Urinary bladder (tissue), 4 donors: Measurements from ENCODE around the gene EIF5AL1. TPM values are rescaled to one million over a fixed set of nuclear protein-coding genes. Genes with fewer than 3 reads are reported as not detected.
"Not testable (repeated sequence)": the region's sequence is repeated elsewhere in the genome, so short reads cannot be mapped to it uniquely, and the experiment has no call there.

ENCODE experiments used
- DNase-seq: peaks from one replicate; pipeline ENCODE4 v3.0.0-alpha.2; 2015; ENCODE audit errors: extremely low spot score
- H3K27ac ChIP-seq: one replicate; pipeline ENCODE4 v1.5.1; 2013; ENCODE audit warnings: low read depth, mild to moderate bottlenecking, moderate library complexity
- H3K36me3 ChIP-seq: one replicate; pipeline ENCODE4 v1.6.1; 2013; ENCODE audit warnings: mild to moderate bottlenecking, moderate library complexity; ENCODE audit not compliant: insufficient read depth
- H3K4me1 ChIP-seq: one replicate; pipeline ENCODE4 v1.6.1; 2013; ENCODE audit warnings: mild to moderate bottlenecking, moderate library complexity; ENCODE audit not compliant: insufficient read depth
- H3K4me3 ChIP-seq: one replicate; pipeline ENCODE4 v1.5.1; 2013; ENCODE audit warnings: low read depth, low read length
- WGBS: extraction: QIAGEN DNeasy Blood & Tissue Kit; methylation state at CpG from one replicate; pipeline ENCODE4 v1.1.7; 2013; 5-methylcytosine and 5-hydroxymethylcytosine counted together
- polyA plus RNA-seq: library from polyadenylated mRNA; stranded (reverse); fragments of 200-250 nt; gene quantifications from one replicate; pipeline ENCODE4 v1.2.3, GENCODE V29; 2013
- total RNA-seq: library from RNA; depleted of rRNA; stranded (reverse); fragments of >200 nt; gene quantifications from one replicate; pipeline ENCODE4 v1.2.3, GENCODE V29; 2014
- donor health status: healthy with polysubstance abuse.
- donor health status: healthy.

EIF5AL1 gene
- total and polyA plus RNA-seq, 2 donors = 0.11 to 0.85 TPM

DNA sequence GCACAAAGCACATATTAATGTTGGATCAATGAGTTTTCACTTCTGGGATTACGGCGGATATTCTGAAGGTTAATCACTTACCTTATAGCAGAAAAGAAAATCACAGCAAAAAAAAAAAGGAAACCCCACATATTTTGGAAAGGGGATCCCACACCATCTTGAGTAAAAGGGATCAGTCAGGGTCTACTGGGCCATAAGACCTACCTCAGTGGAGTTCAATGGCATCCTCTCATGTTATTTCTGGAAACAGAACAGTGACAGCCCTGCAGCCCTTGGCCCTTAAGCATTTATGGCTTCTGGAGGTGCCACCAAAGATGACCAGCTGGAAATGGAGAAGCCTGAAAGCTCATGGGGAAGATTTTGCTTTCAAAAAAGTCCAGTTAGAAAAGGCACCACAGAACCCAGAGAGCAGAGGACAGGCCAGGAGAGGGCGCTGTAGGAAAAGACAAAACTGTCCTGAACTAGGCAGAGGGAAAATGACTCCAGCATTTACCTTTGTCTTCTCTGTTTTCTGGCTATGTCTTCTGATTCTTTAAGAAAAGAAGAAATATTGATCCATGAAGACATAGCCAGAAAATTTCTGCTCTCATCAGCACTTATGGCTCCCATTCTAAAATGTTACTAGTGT lies 2.9 kb upstream of the EIF5AL1 start:
- not testable (repeated sequence) for H3K27ac ChIP-seq, H3K4me1 ChIP-seq, H3K36me3 ChIP-seq, H3K4me3 ChIP-seq, DNase-seq
- WGBS = 97% methylated on average over 2 of the region's 3 CpGs

DNA sequence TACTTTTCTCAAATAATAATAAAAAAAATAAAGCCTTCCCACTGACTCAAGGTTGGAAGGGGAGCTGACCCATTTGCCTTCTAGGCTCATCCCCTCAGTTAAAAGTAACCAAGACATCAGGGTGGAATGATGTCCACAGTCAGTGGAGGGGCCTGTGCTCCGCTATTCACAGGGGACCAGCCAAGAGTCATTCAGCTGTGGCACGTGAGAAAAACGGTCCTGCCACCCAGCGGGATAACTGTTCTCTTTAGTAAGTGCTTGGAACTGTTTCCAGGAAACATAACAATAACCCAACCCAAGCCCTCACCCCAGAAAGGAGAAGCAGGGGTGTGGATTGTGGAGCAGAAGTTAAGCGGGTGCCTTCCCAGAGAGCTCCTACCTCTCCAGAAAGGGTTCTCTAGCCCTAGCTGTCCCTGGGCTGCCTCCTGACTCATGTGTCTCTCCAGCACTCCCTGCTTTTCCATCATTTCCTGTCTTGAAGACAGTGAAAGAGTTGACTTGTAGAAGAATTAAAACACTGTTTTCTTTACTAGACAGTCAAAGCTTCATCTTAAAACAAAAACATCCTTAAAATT lies 2.3 kb upstream of the EIF5AL1 start:
- not testable (repeated sequence) for DNase-seq, H3K4me1 ChIP-seq, H3K27ac ChIP-seq, H3K36me3 ChIP-seq, H3K4me3 ChIP-seq
- 56% methylated on average over 4 of the region's 5 CpGs for WGBS

DNA sequence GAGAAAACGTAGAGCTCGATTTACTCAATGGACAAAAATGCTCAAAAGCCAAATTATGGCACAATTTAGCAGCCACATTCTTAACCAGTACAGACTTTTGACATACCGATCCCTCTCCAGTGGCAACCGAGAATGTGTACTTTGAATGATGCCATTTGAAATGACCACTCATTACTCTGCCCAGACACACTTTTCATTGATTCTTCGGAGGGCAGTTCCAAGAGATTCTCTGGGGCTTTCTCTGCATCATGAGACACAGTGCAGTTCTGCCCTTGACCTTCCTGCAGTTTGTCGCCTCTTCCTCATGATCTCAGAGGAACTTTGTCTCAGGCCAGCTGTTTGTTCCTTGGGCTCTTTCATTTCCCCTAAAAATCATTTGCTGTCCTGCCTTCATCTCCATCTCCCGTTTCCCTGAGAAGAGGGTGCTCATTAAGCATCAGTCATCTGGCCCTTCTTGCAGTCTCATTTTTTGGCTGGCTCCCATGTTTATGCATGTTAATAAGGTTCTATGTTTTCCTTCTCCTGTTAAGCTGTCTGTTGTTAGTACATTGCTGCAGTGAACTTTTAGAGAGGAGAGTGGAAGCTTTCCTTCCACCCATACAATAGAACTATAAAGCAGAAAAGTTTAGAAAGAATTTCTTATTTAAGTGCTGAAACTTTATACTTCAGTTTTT lies 4.3 kb downstream of the EIF5AL1 start:
- 54% methylated on average over 5 of the region's 7 CpGs for WGBS
- not testable (repeated sequence) for H3K4me3 ChIP-seq, DNase-seq, H3K4me1 ChIP-seq, H3K27ac ChIP-seq, H3K36me3 ChIP-seq

DNA sequence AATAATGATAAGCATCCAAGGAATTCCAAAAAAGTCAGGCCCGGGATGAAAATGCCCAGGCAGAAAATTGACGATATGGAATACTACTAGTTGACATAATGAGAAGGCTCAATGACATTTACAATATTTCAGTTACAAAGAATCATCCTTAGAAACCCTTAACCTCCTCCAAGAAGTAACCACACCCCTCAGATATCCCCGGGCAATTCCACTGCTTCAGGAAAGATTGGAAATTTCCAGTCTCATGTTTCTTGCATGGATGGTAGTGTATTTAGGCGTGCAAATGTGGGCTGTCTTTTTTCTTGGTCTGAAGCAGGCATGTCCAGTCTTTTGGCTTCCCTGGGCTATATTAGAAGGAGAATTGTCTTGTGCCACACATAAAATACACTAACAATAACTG lies 5.2 kb downstream of the EIF5AL1 start:
- H3K4me3 ChIP-seq, H3K4me1 ChIP-seq, DNase-seq, H3K27ac ChIP-seq, H3K36me3 ChIP-seq: not testable (repeated sequence)
- 51% methylated on average over 2 of the region's 4 CpGs for WGBS

DNA sequence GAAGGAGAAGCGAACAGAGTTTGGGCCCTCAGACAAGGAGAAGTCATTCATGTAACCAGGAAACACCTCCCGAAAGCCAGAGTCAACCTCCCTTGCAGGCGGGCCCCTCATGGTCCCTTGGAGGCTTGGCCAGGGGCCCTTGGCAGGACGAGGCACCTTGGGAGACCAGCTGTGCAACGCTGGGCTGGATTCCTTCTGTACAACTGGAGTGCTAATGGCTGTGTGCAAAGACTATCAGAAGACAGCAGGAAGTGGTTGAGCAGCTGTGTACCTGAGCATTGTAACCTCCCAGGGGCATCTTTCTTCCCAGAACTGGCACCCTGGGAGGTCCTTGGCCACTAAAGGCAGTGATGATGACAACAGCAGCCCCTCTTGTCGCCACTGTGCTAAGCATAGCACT lies 9.4 kb downstream of the EIF5AL1 start:
- not testable (repeated sequence) for H3K4me3 ChIP-seq, H3K36me3 ChIP-seq, H3K4me1 ChIP-seq, DNase-seq, H3K27ac ChIP-seq
- WGBS = 82% methylated on average over 6 of the region's 6 CpGs

DNA sequence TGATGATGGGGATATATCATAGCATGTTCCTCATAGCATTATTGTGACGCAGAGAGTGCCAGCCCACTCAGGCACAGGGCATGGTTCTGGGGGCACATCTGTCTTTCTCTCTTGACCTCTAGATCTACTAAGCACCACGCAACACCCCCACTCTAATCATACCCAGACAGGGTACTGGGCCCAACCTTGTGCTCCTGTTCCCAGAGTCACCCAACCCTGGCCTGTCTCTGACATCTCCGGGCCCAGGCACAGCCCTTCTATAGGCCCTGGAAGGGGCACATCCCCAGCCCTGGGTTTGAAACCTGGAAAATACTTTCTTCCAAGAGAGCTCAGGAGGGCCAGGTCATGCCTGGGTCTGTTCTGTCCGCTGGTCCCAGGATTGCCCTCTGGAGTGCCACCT lies 10.1 kb downstream of the EIF5AL1 start:
- 98% methylated on average over 3 of the region's 4 CpGs for WGBS
- not testable (repeated sequence) for H3K27ac ChIP-seq, DNase-seq, H3K4me3 ChIP-seq, H3K4me1 ChIP-seq, H3K36me3 ChIP-seq

DNA sequence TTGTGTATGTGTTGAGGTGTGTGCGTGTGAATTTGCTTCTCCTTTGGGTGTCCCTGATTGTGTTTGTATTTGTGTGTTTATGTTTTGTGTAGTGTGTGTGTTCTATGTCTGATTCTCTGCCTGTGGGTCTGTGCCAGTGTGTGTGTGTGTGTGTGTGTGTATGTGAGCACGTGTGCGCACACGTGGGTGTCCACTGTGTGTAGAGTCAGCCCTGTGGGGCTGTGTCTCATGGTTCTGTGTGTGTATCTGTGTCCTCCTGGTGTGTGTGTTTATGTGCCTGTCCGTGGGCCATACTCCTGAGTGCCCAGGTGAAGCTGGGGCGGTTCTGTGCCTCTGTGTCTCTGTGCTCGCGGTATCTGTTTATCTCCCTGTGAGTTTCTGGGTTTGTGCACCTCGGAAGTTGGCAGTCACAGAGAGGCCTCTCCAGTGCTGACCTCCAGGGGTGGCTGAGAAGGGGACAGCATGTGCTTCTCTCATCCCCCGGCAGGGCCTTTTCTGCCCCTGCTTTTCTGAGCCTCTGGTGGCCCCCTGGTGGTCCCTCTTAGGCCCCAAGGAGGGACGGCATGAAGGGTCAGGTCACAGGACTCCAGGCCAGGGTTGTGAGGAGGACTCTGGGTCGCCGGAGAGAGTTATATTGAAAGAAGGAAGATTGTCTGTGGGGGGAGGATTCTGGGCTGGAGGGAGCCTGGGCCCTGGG lies 11.0 kb downstream of the EIF5AL1 start:
- 86% methylated on average over 10 of the region's 13 CpGs for WGBS

DNA sequence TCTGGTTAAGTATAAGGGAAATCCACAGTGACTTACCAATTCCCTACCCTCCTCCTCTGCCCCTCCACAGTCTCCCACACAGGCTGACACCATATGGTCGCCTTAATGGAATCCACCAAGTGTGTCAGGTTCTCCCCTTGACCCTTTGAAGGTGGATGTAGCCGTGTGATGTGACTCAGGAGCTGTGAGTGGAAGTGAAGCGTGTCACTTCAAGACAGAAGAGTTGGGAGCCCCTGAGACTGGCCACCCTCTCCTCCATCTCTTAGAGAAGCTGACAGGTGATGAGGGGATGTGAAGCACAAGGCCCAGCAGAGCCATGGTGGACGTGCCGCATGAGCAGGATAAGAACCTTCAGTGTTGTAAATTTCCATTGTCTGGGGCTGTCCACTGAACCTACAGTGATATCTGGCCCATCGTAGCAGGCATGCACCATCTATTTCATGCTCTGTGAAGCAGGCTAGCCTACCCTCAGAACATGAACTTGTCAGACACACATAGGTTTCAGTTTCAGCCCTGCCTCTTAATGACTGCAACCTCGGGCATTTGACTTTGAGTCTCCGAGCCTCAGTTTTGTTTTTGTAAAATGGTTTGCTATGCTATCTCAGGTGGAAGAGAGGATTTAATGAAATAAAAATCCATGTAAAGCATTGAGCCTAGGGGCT lies 12.8 kb downstream of the EIF5AL1 start:
- 81% methylated on average over 7 of the region's 8 CpGs for WGBS
- not testable (repeated sequence) for H3K4me1 ChIP-seq, DNase-seq, H3K36me3 ChIP-seq, H3K27ac ChIP-seq, H3K4me3 ChIP-seq

More for the DNA sequence above, 11.0 kb downstream of the EIF5AL1 start:
- H3K4me3 ChIP-seq, DNase-seq, H3K36me3 ChIP-seq, H3K27ac ChIP-seq, H3K4me1 ChIP-seq: not testable (repeated sequence)

DNA sequence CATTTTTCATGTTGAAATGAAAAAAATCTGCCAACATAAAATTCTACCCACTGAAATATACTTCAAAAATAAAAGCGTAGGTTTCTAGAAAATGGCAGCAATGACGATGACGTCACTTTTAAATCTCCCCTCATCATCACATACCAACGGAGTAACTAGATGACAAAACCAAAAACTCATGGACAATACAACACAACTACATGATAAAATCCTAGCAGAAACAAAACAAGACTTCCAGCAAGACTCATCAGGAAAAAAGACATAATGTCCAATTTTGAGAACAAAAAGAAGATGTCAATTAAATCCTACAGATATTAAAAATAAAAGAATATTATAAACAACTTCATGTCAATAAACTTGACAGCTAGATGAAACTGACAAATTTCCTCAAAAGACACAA lies 15.9 kb downstream of the EIF5AL1 start:
- 80% methylated on average over 3 of the region's 4 CpGs for WGBS
- not testable (repeated sequence) for DNase-seq, H3K4me1 ChIP-seq, H3K4me3 ChIP-seq, H3K27ac ChIP-seq, H3K36me3 ChIP-seq

DNA sequence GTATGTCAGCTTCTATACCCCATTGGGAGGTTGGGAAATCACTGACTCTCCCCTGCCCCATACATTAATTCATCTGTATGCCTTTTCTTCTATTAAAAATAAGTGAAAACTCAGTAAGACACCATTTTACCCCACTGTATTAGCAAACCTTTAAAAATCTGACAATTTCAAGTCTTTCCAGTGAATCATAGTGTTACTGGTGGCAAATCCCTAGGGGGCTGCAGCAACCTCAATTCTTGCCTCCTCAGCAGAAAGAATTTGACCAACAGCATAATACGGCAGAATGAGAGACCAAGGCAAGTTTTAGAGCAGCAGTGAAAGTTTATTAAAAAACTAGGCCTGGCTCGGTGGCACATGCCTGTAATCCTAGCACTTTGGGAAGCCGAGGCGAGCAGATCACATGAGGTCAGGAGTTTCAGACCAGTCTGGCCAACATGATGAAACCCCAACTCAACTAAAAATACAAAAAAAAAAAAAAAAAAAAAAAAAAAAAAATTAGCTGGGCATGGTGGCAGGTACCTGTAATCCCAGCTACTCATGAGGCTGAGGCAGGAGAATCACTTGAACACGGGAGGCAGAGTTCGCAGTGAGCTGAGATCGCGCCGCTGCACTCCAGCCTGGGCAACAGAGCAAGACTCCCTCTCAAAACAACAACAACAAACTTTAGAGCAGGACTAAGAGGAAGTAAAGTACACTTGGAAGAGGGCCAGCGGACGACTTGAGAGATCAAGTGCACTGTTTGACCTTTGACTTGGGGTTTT lies 21.0 kb downstream of the EIF5AL1 start:
- H3K4me1 ChIP-seq, H3K27ac ChIP-seq, H3K4me3 ChIP-seq, H3K36me3 ChIP-seq, DNase-seq: not testable (repeated sequence)
- WGBS = 81% methylated on average over 11 of the region's 11 CpGs

DNA sequence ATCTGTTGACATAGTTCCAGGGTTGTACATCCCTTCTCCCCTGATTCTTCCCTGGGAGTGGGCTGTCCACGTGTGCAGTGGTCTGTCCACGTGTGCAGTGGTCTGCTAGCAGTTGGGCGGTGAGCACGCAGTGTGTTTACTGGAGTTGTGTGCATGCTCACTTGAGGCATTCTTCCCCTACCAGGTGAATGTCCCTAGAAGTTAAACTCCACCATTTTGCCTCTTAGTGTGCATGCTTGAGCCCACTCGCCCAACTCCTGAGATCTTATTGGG lies 21.5 kb downstream of the EIF5AL1 start:
- H3K4me3 ChIP-seq, H3K36me3 ChIP-seq, DNase-seq, H3K27ac ChIP-seq, H3K4me1 ChIP-seq: not testable (repeated sequence)
- WGBS = 100% methylated on average over 1 of the region's 5 CpGs

DNA sequence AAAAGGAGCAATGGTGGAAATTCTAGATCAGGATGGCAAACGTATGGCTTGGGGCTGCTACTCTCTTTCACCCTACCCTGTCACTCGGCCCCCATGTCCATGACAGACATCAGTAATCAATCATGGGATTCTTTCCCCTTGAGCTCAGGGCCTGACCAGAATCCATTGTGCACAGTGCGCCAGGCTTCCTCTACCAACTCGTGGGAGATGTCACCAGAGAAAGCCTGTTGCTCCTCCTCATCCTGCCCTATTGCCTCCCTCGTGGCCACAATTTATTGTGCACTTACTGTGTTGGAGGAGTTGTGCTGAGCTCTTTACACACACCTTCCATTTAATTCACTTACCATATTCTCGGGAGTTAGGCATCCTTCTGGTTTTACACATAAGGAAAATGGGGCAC lies 26.0 kb downstream of the EIF5AL1 start:
- not testable (repeated sequence) for H3K4me3 ChIP-seq, DNase-seq, H3K27ac ChIP-seq, H3K4me1 ChIP-seq, H3K36me3 ChIP-seq
- 83% methylated on average over 6 of the region's 6 CpGs for WGBS

DNA sequence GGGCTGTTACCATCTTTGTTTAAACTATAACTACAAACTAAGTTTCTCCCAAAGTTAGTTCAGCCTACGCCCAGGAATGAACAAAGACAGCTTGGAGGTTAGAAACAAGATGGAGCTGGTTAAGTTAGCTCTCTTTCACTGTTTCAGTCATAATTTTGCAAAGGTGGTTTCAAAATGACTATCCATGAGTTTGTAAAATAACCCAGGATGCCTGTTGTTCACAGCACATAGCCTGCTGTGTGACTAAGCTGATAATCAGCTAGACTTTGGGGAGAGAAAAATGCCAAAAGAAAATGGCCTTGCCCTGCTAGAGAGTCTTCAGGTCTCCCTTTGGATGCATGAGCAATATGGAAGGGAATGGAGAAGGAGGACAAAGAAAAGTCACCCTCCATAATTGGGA lies 28.6 kb downstream of the EIF5AL1 start:
- not testable (repeated sequence) for H3K4me3 ChIP-seq, H3K27ac ChIP-seq, H3K4me1 ChIP-seq, DNase-seq, H3K36me3 ChIP-seq
- 82% methylated on average over 1 of the region's 1 CpG for WGBS
